HG03159 (cell line): ENCODE results near the gene TNFSF13B.
A peak's percentile ranks its signal among the peaks of the same experiment; 100 is the strongest.
"Not testable (repeated sequence)": the region's sequence is repeated elsewhere in the genome, so short reads cannot be mapped to it uniquely, and the experiment has no call there.

Source experiments
- ATAC-seq: cut with Tn5 transposase; IDR thresholded peaks from one replicate; pipeline ENCODE4 v1.9.1; 2021; ENCODE audit warnings: mild to moderate bottlenecking, moderate library complexity; ENCODE audit not compliant: unreplicated experiment

TNFSF13B gene

DNA sequence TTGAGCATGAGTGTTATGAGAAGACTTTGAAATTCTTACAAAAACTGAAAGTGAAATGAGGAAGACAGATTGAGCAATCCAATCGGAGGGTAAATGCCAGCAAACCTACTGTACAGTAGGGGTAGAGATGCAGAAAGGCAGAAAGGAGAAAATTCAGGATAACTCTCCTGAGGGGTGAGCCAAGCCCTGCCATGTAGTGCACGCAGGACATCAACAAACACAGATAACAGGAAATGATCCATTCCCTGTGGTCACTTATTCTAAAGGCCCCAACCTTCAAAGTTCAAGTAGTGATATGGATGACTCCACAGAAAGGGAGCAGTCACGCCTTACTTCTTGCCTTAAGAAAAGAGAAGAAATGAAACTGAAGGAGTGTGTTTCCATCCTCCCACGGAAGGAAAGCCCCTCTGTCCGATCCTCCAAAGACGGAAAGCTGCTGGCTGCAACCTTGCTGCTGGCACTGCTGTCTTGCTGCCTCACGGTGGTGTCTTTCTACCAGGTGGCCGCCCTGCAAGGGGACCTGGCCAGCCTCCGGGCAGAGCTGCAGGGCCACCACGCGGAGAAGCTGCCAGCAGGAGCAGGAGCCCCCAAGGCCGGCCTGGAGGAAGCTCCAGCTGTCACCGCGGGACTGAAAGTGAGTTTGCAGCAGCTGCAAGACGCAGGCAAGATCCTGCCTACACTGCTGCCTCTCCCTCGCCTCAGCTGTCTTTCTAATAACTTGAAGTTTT lies at the start of gene TNFSF13B:
Gene TNFSF13B, plus strand, starts transcription at position 118 of the 728 bp plus-strand sequence. Its CDS starts 178 bp downstream, at position 296.
- peak; percentile 71 for ATAC-seq

DNA sequence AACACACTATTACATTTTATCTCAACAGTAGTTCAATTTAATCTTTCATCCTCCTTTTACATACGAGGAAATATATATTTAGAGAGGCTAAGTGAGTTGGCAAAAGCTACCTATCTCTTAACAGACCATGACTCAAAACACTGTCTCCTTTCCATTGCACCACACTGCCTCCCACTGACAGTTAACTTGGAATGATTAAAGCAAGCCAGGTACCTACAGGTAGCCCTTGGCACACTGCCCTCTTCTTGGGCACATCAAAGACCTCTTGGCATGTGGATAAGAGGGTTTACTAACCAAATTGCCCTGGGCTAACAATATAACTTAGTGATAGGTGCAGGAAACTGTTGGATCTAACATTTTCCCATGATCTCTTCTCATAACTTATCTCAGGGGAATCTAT lies 49.5 kb upstream of the TNFSF13B start:
- ATAC-seq, result no peak

GRCh38 chr13:108223687-108224503 lies 45.6 kb upstream of the TNFSF13B start:
- ATAC-seq, result no peak

- peak; percentile 58 for ATAC-seq
Measured at GRCh38 chr13:108225440-108225839, 44.1 kb upstream of the TNFSF13B start.

DNA sequence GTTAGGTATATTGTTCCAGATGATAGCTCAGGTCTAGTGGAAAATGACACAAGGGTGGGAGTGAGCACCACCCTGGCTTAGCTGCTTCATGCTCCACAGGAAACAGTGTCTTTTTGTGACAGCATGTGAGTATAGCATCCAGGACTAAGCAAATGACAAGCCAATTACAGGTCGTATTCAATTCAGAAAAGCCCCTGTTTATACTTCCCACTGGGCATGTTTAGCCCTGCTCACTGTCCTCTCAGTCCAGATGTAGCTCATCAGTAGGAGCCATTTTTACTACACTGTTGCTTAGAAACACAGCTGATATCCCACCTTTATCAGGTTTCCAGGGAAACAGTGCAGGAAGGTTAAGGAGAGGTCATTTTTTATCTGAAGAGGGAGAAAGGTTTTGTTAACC lies 43.3 kb upstream of the TNFSF13B start:
- peak; percentile 25 for ATAC-seq

- ATAC-seq, result no peak
Measured at GRCh38 chr13:108227651-108228272, 41.8 kb upstream of the TNFSF13B start.

DNA sequence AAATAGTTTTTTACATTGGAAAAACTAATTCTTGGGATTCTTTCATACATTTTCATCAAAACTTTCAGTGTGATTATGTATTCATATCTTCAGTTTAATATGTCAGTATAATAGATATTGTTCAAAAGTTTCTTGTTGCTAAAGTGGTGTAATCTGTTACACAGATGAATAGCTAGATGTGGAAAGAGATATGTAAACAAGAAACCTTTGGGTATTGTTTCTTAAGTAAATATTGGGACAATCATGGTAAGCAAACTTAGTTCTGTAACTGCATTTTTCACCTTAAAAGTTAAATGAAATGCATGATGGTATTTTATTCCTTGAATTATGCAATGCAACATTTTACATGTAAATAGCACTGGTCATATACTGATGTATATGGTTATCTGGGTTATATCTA lies 39.1 kb upstream of the TNFSF13B start:
- ATAC-seq, result no peak

GRCh38 chr13:108249150-108249549 lies 20.4 kb upstream of the TNFSF13B start:
- ATAC-seq, result peak; percentile 56

- no peak for ATAC-seq
Measured at GRCh38 chr13:108257248-108257647, 12.3 kb upstream of the TNFSF13B start.

DNA sequence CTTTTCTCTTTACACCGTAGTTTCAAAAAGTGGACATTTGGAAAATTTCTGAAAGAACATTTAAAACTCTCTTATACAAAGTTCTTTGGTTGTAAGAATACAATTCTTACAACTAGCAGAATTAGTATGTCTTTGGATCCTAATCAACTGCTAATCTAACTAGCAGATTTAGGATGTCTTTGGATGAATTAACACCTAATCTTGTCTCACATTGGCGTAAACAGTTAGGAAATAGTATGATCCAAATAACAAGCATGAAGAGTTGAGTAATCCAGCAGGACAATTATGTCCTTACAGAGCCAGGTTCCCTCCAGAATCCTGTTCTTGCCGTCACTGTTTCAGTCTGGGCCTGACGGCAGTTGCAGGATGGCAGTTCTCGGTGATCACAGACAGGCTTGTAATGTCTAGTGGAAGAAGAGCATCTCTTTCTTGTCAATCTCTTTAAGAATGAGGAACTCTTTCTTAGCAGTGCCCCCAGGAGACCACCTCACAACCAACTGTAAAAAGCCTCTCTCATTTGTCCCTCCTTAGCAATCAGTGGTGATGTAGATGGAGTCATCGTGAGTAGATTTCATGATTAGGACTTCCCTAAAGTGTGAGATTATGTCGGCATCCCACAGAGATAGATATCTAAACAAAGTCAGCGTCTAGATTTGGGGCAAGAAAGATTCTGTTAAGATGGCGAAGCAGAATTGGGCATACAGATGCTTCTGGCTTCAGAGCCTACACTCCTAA lies 5.7 kb upstream of the TNFSF13B start:
- no peak for ATAC-seq

DNA sequence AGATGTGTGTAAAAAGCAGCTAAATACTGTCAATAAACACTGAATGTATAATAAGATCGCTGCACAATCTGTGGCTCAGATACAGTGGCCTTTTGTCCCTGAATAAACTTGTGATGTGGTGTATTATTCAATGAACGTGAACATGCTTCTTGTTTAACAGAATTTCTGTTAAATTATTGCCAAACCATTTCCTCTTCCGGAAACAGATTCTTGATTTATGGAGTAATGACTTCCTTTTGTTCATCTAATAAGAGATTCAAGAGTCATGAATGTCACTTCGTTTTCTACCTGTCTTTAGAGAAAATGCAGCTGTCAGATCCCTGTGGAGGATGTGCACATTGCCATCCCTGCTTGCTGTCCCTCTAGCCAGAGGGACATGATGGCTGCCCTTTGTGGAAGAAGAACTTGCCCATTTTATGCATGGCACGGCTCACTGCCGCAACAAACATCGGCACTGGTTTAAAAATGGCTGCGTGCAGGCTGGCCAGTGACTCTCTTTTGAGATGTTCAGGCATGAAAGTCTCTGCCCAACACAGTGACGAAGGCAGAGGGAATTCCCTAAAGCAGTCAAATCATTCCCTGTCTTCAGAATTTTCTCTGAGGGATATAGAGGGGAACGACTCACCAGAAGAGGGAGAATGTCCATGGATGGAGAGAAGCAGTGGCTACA lies 3.1 kb upstream of the TNFSF13B start:
- no peak for ATAC-seq

- ATAC-seq, result no peak
Measured at GRCh38 chr13:108267347-108267746, 2.2 kb upstream of the TNFSF13B start.

GRCh38 chr13:108267855-108268254 lies 1.7 kb upstream of the TNFSF13B start:
- ATAC-seq, result not testable (repeated sequence)

DNA sequence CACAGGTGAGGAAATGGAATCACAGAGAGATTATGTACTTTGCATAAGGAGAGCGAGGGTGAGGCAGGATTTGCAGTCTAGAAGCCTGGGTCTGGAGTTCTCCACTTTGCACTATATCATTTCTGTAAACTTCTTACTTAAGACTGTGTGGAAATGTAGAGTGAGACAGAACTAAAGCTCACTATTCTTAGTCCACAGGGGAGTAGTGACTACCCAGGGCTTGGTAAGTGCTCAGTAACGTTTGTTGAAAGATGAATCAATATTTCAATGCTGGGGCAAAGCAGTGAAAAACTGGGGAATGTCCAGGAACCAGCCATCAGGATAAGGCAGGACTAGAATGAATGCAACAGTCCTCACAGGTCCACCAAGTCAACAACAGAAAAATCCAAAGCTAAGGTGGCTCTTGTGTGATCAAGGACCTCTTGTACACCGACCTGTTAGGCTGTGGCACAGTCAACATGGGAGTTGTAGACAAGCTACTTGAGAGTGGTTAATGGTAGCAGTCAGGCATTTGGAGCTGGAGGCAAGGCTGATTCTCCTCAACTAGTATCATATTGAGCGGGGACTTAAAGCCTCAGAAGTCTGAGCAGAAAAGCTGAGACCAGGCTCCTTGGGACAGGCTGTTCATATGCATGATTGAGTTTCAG lies 929 bp upstream of the TNFSF13B start:
- ATAC-seq, result no peak

DNA sequence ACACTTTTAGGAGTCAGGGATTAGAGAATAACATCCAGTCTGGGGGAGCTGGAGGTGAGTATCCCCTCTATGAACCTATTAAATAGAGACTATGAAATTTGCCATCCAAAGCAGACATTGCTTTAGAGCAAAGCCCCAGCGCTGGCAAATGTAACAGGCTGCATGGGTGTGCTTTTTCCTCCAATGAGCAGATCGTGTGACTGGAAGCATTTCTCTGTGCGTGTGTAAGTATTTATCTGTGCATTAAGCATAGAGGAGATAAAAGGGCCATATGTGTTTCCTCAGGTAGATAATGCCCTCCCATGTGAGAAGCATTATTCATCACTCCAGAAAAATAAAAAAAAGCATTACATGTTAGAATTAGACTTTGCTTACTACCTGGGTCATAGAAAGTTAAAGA lies 924 bp downstream of the TNFSF13B start:
- peak; percentile 20 for ATAC-seq

- ATAC-seq, result no peak
Measured at GRCh38 chr13:108272333-108272732, 2.8 kb downstream of the TNFSF13B start.

DNA sequence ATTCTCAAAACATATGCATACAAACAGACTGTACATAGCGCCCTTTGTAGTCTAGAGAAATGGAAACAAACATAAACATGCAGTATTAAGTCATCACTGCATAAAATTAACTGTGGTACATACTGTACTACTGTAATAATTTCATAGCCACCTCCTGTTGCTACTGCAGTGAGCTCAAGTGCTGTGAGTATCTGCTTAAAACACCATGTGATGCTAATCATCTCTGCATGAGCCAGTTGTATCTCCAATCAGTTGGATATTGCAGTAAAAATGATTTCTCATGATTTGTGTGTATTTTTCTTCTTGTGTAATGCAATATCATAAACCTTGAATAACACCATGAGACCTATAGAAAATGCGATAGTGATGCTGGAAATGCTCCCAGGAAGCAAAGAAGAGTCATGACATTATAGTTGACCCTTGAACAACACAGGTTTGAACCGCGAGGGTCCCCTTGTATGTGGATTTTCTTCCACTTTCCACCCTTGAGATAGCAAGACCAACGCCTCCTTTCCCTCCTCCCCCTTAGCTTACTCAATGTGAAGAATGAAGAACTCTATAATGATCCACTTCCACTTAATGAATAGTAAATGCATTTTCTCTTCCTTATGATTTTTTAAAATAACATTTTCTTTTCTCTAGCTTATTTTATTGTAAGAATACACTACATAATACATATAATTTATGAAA lies 4.1 kb downstream of the TNFSF13B start:
- ATAC-seq, result no peak

DNA sequence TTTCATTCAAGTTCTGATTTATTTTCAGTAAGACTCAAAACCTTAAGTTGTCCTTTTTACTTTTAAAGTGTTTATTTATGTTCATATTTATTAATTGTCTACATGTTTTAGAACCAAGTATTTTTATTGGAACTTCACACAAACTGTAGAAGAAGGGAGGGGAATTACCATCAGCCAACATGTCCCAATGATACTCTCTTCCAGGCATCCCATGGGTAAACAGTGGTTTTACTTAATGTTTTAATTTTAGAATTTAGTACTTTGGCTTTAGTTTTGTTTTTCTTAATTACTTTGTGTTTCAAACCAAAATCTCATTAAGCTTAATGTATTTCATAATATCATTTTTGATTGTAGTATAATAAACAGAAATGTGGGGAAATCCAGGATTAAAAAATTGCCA lies 5.2 kb downstream of the TNFSF13B start:
- ATAC-seq, result no peak

DNA sequence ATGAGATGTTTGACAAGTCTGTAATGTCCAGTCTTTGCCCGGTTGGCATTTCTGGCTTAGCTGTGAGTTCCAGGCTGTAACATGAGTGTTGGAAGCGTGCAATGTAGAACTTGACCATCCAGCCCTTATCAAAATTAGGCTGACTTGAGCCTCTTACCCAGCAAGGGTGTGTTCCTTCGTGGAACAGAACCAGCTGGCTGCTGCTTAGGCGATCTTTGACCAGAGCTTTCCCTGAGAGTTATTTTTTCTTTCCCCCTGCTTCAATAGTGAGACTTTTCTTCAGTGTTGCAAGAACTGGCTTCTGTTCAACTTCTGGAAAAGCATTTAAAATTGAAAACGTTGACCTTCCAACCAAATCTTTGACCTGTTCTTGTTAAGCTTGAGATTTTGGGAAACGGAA lies 6.5 kb downstream of the TNFSF13B start:
- no peak for ATAC-seq
